Measurements from ENCODE around the gene PTPRM. TPM values are rescaled to one million over a fixed set of nuclear protein-coding genes. Genes with fewer than 3 reads are reported as not detected.

Gene PTPRM
- total RNA-seq, 1 experiment from 2014 or later: 100.0 TPM

DNA sequence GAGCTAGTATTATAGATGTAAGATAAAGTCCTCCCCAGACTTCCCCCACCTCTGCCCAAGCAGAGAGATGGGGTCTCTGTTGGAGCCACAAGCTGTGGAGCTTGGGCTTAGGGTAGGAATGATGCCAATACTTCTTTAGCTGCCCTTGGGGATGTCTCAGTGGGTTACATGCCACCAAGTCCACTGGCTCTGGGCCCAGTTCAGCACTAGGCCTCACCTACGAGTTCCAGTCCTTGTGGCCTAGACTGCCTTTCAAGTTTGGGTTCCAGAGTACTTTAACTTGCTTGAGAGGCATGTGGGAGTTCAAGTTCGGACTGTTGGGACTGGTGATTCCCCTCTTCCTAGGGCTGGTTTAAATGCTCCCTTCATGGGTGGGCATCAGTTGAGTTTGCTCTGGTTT lies 272.4 kb downstream of the PTPRM start:
- peaks cover 30% of the 10 kb centered on the region for H3K36me3 Mint-ChIP-seq (ENCODE audit: insufficient read depth, unreplicated experiment)
- H3K27ac Mint-ChIP-seq (ENCODE audit: unreplicated experiment): no peak overlapping the region
- Histone ChIP-seq H3K9me3 (peaks cover 11% of the 10 kb centered on the region), H3K4me1 (no peaks in the 10 kb centered on the region), H3K36me3 (ENCODE audit: control insufficient read depth, insufficient read depth, low read length) (peaks cover 4% of the 10 kb centered on the region), H3K4me3 (ENCODE audit: low read depth, low read length) (no peak overlapping the region), H3K27me3 (replicated peaks; ENCODE audit: control insufficient read depth, insufficient read depth, low read length) (no peaks in the 10 kb centered on the region)
- H3K4me1 Mint-ChIP-seq (ENCODE audit: low read depth, unreplicated experiment): peaks cover 7% of the 10 kb centered on the region
- no peaks in the 10 kb centered on the region for H3K27me3 Mint-ChIP-seq (ENCODE audit: insufficient read depth, unreplicated experiment)
- no peak for DNase-seq
- no peak overlapping the region for H3K4me3 Mint-ChIP-seq (ENCODE audit: unreplicated experiment)
- ChIA-PET POLR2A (no interaction called here), CTCF (no interaction called here)
- TF ChIP-seq, protein P1, sequence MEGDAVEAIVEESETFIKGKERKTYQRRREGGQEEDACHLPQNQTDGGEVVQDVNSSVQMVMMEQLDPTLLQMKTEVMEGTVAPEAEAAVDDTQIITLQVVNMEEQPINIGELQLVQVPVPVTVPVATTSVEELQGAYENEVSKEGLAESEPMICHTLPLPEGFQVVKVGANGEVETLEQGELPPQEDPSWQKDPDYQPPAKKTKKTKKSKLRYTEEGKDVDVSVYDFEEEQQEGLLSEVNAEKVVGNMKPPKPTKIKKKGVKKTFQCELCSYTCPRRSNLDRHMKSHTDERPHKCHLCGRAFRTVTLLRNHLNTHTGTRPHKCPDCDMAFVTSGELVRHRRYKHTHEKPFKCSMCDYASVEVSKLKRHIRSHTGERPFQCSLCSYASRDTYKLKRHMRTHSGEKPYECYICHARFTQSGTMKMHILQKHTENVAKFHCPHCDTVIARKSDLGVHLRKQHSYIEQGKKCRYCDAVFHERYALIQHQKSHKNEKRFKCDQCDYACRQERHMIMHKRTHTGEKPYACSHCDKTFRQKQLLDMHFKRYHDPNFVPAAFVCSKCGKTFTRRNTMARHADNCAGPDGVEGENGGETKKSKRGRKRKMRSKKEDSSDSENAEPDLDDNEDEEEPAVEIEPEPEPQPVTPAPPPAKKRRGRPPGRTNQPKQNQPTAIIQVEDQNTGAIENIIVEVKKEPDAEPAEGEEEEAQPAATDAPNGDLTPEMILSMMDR (IDR thresholded peaks at IDR 0.05; ENCODE audit: insufficient read depth in 1 of 2, low read depth in 1 of 2, low read length in 1 of 2, severe bottlenecking in 1 of 2, unreplicated experiment in 1 of 2): no peak
- intact Hi-C loops (cut with micrococcal nuclease; ENCODE audit: unreplicated experiment): no loop called here
- BruUV-seq (replicated peaks): no TSS peak
- peaks cover 15% of the 10 kb centered on the region for H3K9me3 Mint-ChIP-seq (ENCODE audit: unreplicated experiment)

DNA sequence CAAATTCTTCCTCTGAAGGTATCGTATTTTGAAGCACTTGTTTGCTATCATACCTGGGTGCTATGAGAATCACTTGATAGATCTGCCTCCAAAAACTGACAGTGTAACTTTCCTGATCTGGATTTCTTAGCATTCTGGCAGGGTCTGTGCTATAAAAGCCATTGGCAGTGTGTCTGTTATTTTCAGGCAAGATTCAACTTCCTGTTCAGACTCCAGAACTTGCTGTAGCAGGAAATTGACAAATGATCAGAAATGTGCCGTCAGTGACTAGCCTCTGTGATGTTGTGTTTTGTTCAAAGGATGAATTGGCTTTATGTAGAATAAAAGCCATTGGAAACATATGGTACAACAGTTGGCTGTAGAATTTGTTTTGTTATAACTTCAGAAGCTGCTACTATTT lies 273.3 kb downstream of the PTPRM start:
- Mint-ChIP-seq H3K9me3 (ENCODE audit: unreplicated experiment) (peaks cover 20% of the 10 kb centered on the region), H3K27me3 (ENCODE audit: insufficient read depth, unreplicated experiment) (no peaks in the 10 kb centered on the region), H3K36me3 (ENCODE audit: insufficient read depth, unreplicated experiment) (peaks cover 36% of the 10 kb centered on the region), H3K27ac (ENCODE audit: unreplicated experiment) (no peak overlapping the region), H3K4me1 (ENCODE audit: low read depth, unreplicated experiment) (peaks cover 7% of the 10 kb centered on the region), H3K4me3 (ENCODE audit: unreplicated experiment) (no peak overlapping the region)
- BruUV-seq (replicated peaks): no TSS peak
- ChIA-PET CTCF (interaction anchor here (0.7 kb wide), 1 partner anchor 32 kb away, joined by 5 read pairs; no protein-coding TSS in a partner anchor), POLR2A (interaction anchor here (0.7 kb wide), 1 partner anchor 19 kb away, joined by 6 read pairs; no protein-coding TSS in a partner anchor)
- TF ChIP-seq, protein P1 (IDR thresholded peaks at IDR 0.05; ENCODE audit: insufficient read depth in 1 of 2, low read depth in 1 of 2, low read length in 1 of 2, severe bottlenecking in 1 of 2, unreplicated experiment in 1 of 2): no peak
- no peaks in the 10 kb centered on the region for H3K4me1 ChIP-seq
- intact Hi-C loops (cut with micrococcal nuclease; ENCODE audit: unreplicated experiment): no loop called here
- H3K9me3 ChIP-seq: peaks cover 16% of the 10 kb centered on the region
- no peak for DNase-seq
- H3K4me3 ChIP-seq (ENCODE audit: low read depth, low read length): no peak overlapping the region
- H3K27me3 ChIP-seq (replicated peaks; ENCODE audit: control insufficient read depth, insufficient read depth, low read length): no peaks in the 10 kb centered on the region
- H3K36me3 ChIP-seq (ENCODE audit: control insufficient read depth, insufficient read depth, low read length): peaks cover 4% of the 10 kb centered on the region

DNA sequence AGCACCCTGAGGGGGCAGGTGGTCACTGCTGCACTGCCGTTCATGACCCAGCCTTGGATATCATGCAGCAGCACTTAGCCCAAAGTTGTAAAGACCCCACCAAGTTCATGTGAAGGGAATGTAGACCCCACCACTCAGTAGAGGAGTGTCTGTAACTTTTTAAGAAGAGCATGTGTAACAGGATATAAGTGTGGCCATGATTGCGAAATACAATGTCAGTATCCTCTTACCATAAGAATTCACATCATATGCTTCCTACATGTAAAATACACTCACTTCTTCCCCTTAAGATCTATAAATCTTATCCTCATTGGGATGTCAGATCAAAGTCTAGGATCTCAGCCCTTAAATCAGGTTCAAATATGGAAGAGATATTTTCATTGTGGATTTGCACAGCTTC lies 276.9 kb downstream of the PTPRM start:
- Mint-ChIP-seq H3K27ac (ENCODE audit: unreplicated experiment) (no peak overlapping the region), H3K9me3 (ENCODE audit: unreplicated experiment) (peaks cover 9% of the 10 kb centered on the region), H3K36me3 (ENCODE audit: insufficient read depth, unreplicated experiment) (peaks cover 29% of the 10 kb centered on the region), H3K4me1 (ENCODE audit: low read depth, unreplicated experiment) (peaks cover 10% of the 10 kb centered on the region), H3K27me3 (ENCODE audit: insufficient read depth, unreplicated experiment) (no peaks in the 10 kb centered on the region), H3K4me3 (ENCODE audit: unreplicated experiment) (no peak overlapping the region)
- intact Hi-C loops (cut with micrococcal nuclease; ENCODE audit: unreplicated experiment): no loop called here
- no TSS peak for BruUV-seq (replicated peaks)
- Histone ChIP-seq H3K4me3 (ENCODE audit: low read depth, low read length) (no peak overlapping the region), H3K36me3 (ENCODE audit: control insufficient read depth, insufficient read depth, low read length) (peaks cover 4% of the 10 kb centered on the region), H3K4me1 (no peaks in the 10 kb centered on the region), H3K9me3 (peaks cover 14% of the 10 kb centered on the region), H3K27me3 (replicated peaks; ENCODE audit: control insufficient read depth, insufficient read depth, low read length) (no peaks in the 10 kb centered on the region)
- no peak for DNase-seq
- POLR2A ChIA-PET: no interaction called here
- TF ChIP-seq, protein P1 (IDR thresholded peaks at IDR 0.05; ENCODE audit: insufficient read depth in 1 of 2, low read depth in 1 of 2, low read length in 1 of 2, severe bottlenecking in 1 of 2, unreplicated experiment in 1 of 2): no peak
- CTCF ChIA-PET: no interaction called here

Data from Caco-2 (cell line).